GM12864 (cell line): Measurements from ENCODE around the gene CILP.

ENCODE experiments used
- DNase-seq: peaks from one replicate; pipeline ENCODE4 v3.0.0-alpha.2; 2011; ENCODE audit warnings: low read depth
- H3K4me3 ChIP-seq: 2 replicates; pipeline ENCODE4 v1.5.1; 2011; ENCODE audit warnings: mild to moderate bottlenecking, low read depth, low read length, control low read depth
- CTCF ChIP-seq: IDR thresholded peaks from 2 replicates; pipeline ENCODE4 v1.5.1; 2011; ENCODE audit warnings: low read depth, mild to moderate bottlenecking, moderate library complexity, low read length, control low read depth, inconsistent platforms; ENCODE audit errors: missing control alignments

CILP gene

GRCh38 chr15:65174509-65174908 is 36.8 kb downstream of the CILP start:
- H3K4me3 ChIP-seq, result no peak overlapping the region
- no peak for TF ChIP-seq CTCF

GRCh38 chr15:65172531-65172930 is 38.7 kb downstream of the CILP start:
- no peak for TF ChIP-seq CTCF
- no peak for DNase-seq
- no peak overlapping the region for H3K4me3 ChIP-seq

More at GRCh38 chr15:65174509-65174908, 36.8 kb downstream of the CILP start:
- no peak for DNase-seq

- no peak overlapping the region for H3K4me3 ChIP-seq
- DNase-seq, result no peak
- no peak for TF ChIP-seq CTCF
These were observed 39.8 kb downstream of the CILP start for GRCh38 chr15:65171428-65171827.

- DNase-seq, result no peak
- no peak for TF ChIP-seq CTCF
- no peak overlapping the region for H3K4me3 ChIP-seq
These were observed 45.4 kb downstream of the CILP start for GRCh38 chr15:65165875-65166274.

GRCh38 chr15:65164139-65164538 is 47.1 kb downstream of the CILP start:
- H3K4me3 ChIP-seq, result no peak overlapping the region
- no peak for TF ChIP-seq CTCF
- DNase-seq, result no peak

- no peak overlapping the region for H3K4me3 ChIP-seq
- no peak for DNase-seq
- TF ChIP-seq CTCF, result no peak
These were observed 48.2 kb downstream of the CILP start for GRCh38 chr15:65163041-65163440.

- no peak for DNase-seq
- TF ChIP-seq CTCF, result no peak
- no peak overlapping the region for H3K4me3 ChIP-seq
These were observed 54.6 kb downstream of the CILP start for GRCh38 chr15:65156692-65157091.
